Left forelimb (tissue), 1 donor: ENCODE measurements around the gene BCAM.
A peak's percentile ranks its signal among the peaks of the same experiment; 100 is the strongest.
"Not testable (repeated sequence)": the region's sequence is repeated elsewhere in the genome, so short reads cannot be mapped to it uniquely, and the experiment has no call there.

ENCODE experiments used
- DNase-seq: peaks from one replicate; pipeline ENCODE4 v3.0.0-alpha.2; 2018; ENCODE audit warnings: low spot score

Gene BCAM

DNA sequence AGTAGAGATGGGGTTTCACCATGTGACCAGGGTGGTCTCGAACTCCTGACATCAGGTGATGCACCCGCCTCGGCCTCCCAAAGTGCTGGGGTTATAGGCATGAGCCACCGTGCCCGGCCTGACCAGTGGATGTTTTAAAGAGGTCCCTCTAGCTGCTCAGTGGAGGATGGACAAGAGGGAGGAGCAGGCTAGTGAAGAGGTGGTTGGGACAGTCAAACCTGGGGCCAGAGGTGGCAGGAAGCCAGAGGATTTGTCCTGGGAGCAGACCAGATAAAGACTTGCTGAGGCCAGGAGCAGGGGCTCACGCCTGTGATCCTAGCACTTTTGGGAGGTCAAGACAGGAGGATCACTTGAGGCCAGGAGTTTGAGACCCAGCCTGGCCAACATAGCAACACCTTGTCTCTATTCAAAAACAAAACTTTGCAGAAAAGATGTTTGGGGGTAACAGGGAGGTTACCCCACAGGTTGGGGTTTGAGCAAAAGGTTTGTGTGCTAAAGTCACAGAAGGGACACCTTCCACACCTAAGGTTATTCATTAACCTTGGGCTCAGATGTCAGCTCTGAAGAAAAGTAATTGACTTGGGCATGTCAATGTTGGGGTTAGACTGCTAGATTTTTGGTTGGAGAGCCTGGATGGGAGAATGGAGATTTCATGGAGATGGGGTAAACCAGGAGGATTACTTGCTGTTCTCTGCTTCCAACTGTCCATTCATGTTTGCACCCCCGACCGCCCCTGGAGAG, 9.0 kb downstream of the BCAM start:
- no peak for DNase-seq

DNA sequence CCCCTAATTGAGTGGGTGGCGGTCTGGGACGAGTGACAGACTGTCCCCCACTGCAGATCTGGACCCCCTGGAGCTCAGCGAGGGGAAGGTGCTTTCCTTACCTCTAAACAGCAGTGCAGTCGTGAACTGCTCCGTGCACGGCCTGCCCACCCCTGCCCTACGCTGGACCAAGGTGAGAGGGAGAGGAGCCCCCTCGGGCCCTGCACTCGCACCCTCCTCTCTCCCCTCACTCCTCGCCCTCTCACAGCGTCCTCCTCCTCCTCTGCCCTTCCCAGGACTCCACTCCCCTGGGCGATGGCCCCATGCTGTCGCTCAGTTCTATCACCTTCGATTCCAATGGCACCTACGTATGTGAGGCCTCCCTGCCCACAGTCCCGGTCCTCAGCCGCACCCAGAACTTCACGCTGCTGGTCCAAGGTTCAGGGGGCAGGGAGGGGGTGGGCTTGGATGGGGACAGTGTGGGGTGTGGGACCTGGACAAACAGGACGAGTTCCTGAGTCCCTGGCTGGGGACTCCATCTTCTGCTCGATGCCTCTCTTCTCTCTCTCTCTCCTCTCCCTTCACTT, 9.6 kb downstream of the BCAM start:
- DNase-seq: no peak

DNA sequence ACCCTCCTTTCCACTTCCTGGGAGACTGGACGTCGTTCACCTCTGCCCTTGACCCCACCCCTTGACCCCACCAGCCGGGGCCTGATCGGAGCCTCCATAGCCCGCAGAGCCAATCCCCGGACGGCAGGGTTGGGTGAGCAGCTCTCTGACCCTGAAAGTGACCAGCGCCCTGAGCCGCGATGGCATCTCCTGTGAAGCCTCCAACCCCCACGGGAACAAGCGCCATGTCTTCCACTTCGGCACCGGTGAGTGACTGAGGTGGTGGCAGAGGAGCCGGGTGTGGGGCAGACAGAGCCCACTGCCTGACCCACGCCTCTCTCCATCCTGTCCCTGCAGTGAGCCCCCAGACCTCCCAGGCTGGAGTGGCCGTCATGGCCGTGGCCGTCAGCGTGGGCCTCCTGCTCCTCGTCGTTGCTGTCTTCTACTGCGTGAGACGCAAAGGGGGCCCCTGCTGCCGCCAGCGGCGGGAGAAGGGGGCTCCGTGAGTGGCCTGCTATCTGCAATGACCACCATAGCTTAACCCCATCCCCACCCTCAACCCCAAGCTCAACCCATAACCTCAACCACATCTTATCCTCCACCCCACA, 10.4 kb downstream of the BCAM start:
- no peak for DNase-seq

DNA sequence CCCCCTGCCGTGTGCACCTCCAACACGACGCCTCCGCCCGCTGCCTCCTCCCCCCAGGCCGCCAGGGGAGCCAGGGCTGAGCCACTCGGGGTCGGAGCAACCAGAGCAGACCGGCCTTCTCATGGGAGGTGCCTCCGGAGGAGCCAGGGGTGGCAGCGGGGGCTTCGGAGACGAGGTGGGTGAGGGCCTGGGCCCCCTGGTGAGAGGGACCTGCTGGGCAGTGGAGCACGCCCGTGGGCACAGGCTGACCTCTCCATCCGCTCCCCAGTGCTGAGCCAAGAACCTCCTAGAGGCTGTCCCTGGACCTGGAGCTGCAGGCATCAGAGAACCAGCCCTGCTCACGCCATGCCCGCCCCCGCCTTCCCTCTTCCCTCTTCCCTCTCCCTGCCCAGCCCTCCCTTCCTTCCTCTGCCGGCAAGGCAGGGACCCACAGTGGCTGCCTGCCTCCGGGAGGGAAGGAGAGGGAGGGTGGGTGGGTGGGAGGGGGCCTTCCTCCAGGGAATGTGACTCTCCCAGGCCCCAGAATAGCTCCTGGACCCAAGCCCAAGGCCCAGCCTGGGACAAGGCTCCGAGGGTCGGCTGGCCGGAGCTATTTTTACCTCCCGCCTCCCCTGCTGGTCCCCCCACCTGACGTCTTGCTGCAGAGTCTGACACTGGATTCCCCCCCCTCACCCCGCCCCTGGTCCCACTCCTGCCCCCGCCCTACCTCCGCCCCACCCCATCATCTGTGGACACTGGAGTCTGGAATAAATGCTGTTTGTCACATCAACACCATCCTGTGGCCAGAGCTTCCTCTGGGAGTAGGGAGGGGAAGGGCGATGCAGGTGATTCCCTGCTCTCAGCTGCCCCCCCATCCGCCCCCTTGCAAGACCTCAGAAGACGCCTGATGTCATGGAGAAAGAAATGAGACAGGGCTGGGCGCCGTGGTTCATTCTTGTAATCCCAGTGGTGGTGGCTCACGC, 12.0 kb downstream of the BCAM start:
- DNase-seq: no peak

DNA sequence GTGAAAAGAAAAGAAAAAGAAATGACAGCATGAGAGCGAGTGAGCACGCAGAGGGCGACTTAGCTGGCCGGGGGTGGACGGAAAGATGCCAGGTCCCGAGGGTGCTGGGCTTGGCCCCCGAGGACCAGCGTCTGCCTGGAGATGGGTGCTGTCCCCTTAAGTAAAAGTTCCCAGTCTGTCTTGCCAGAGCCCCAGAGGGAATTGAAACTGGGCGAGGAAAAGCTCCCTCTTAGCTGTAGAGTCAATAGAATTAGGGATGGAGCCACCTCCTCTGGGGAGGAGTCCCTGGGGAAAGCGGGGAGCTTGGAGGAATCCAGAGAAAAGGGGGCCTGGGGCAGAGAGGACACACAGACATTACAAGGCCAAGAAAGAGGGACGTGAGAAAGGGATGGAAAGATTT, 13.3 kb downstream of the BCAM start:
- no peak for DNase-seq

GRCh38 chr19:44822670-44823372, 13.9 kb downstream of the BCAM start:
- no peak for DNase-seq

- no peak for DNase-seq
These were observed 14.4 kb downstream of the BCAM start for GRCh38 chr19:44823373-44823698.

GRCh38 chr19:44824761-44825160, 15.9 kb downstream of the BCAM start:
- DNase-seq: no peak

DNA sequence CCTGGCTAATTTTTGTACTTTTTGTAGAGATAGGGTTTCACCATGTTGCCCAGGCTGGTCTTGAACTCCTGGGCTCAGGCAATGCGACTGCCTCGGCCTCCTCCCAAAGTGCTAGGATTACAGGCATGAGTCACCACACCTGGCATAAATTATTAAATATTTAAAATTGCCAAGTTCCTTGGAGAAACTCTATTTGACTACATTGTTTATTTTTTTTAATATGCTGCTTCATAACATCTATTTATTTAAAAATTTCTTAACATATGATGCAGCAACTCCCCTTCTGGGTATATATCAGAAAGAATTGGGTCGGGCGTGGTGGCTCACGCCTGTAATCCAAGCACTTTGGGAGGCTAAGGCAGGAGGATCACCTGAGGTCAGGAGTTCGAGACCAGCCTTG, 24.0 kb downstream of the BCAM start:
- not testable (repeated sequence) for DNase-seq

DNA sequence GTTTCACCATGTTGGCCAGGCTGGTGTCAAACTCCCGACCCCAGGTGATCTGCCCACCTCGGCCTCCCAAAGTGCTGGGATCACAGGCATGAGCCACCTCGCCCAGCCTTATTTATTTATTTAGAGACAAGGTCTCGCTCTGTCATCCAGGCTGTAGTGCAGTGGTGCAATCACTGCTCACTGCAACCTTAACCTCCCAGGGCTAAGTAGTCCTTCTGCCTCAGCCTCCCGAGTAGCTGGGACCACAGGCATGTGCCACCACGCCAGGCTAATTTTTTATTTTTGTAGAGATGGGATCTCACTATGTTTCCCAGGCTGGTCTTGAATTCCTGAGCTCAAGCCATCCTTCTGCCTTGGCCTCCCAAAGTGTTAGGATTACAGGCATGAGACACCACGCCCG, 25.5 kb downstream of the BCAM start:
- not testable (repeated sequence) for DNase-seq

DNA sequence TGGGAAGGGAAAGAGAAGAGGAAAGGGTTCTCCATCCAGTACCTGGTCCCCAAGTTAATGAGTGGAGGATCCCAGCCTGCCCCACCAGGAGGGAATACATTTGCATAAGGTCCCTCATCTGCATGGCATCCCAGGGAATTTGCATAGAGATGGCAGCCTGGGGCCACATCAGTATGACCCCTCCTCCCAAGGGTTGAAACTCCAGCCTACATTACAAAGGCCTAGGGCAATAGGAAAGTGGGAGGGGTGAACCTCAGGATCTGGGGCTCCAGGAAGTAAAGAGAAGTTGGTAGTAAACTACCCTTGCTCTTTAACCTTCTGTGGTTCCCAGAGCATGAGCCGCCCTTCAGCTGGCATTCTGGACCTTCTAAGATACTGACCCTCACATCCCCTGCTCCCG, 30.4 kb downstream of the BCAM start:
- DNase-seq: no peak

- DNase-seq: no peak
These were observed 31.9 kb downstream of the BCAM start for GRCh38 chr19:44840811-44841210.

DNA sequence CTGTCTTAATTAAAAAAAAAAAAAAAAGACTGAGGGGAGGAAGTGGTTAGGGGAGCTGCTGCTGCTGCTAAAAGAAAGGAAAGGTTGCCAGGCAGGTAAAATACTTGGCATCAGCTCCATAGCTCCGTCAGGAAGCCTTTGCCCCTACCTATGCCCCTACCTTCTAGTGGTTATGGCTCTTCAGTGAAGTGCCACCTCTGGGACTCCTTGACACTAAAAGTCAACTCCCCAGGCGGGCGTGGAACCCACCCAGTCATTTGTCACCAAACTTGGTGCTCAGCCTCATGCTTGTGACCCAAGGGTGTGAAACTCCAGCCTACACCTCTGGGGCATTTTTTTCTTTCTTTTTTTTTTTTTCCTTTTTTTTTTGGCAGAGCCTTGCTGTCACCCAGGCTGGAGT, 32.3 kb downstream of the BCAM start:
- DNase-seq: no peak

- DNase-seq: no peak
These were observed 36.3 kb downstream of the BCAM start for GRCh38 chr19:44845286-44845611.

GRCh38 chr19:44845612-44846454, 36.9 kb downstream of the BCAM start, which contains the start of gene NECTIN2:
NECTIN2 (plus strand) TSS chr19:44846297; CDS start chr19:44846526, 229 bp downstream.
- peak; percentile 100 for DNase-seq

DNA sequence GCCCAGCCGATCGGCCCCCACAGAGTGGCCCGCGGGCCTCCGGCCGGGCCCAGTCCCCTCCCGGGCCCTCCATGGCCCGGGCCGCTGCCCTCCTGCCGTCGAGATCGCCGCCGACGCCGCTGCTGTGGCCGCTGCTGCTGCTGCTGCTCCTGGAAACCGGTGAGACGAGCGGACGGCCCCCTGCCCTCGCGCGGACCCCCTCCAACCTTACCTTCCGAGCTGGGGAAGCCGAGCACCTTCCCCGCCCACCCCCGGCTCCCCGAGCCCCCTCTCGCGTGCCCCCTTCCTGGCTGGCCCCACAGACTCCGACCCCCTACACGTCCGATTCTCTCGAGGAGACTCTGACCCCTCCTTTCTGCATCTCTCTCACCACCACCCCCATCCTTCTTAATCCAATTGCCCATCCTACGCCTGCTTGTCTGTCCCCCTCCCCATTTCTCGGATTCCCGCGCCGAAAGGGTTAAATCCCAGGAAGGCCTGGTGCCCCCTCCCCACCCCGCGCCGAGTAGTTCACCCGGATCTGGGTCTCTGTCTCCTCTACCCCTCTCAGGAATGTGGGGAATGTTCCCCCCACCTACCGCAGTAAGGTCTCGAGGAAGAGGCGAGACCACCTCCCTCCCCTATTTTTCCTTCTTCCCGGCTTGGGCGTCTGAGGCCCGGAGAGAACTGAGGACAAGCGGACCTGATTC, 37.7 kb downstream of the BCAM start:
- DNase-seq: no peak

GRCh38 chr19:44847144-44848035, 38.5 kb downstream of the BCAM start:
- peak; percentile 73 for DNase-seq

- no peak for DNase-seq
These were observed 39.3 kb downstream of the BCAM start for GRCh38 chr19:44848036-44848811.
